ENCODE results near the gene KIF13A.
"Not testable (repeated sequence)": the region's sequence is repeated elsewhere in the genome, so short reads cannot be mapped to it uniquely, and the experiment has no call there.

KIF13A gene

GRCh38 chr6:17768881-17769280 lies 218.6 kb downstream of the KIF13A start:
- no peak for DNase-seq

GRCh38 chr6:17768388-17768787 lies 219.0 kb downstream of the KIF13A start:
- peak; percentile 22 for DNase-seq

- DNase-seq, result no peak
These were observed 224.8 kb downstream of the KIF13A start for GRCh38 chr6:17762651-17763050.

GRCh38 chr6:17758119-17758518 lies 229.3 kb downstream of the KIF13A start:
- DNase-seq, result no peak

GRCh38 chr6:17754254-17754653 lies 233.2 kb downstream of the KIF13A start:
- no peak for DNase-seq

GRCh38 chr6:17745324-17745723 lies 242.1 kb downstream of the KIF13A start:
- not testable (repeated sequence) for DNase-seq

GRCh38 chr6:17744757-17745308 lies 242.6 kb downstream of the KIF13A start:
- DNase-seq, result not testable (repeated sequence)

GRCh38 chr6:17744019-17744756 lies 243.2 kb downstream of the KIF13A start:
- no peak for DNase-seq

GRCh38 chr6:17741507-17741906 lies 245.9 kb downstream of the KIF13A start:
- no peak for DNase-seq

- DNase-seq, result no peak
These were observed 246.7 kb downstream of the KIF13A start for GRCh38 chr6:17740559-17741220.

- no peak for DNase-seq
These were observed 249.7 kb downstream of the KIF13A start for GRCh38 chr6:17737704-17738252.

- not testable (repeated sequence) for DNase-seq
These were observed 252.1 kb downstream of the KIF13A start for GRCh38 chr6:17735311-17735710.

- DNase-seq, result no peak
These were observed 257.2 kb downstream of the KIF13A start for GRCh38 chr6:17730078-17730704.

- DNase-seq, result no peak
These were observed 258.0 kb downstream of the KIF13A start for GRCh38 chr6:17729223-17730077.

GRCh38 chr6:17728551-17729222 lies 258.7 kb downstream of the KIF13A start:
- no peak for DNase-seq

GRCh38 chr6:17725083-17725482 lies 262.4 kb downstream of the KIF13A start:
- DNase-seq, result peak; percentile 45

GRCh38 chr6:17724341-17724740 lies 263.1 kb downstream of the KIF13A start:
- no peak for DNase-seq

GRCh38 chr6:17721671-17722070 lies 265.8 kb downstream of the KIF13A start:
- no peak for DNase-seq

GRCh38 chr6:17719323-17720041 lies 268.0 kb downstream of the KIF13A start:
- DNase-seq, result no peak

GRCh38 chr6:17716221-17716620 lies 271.2 kb downstream of the KIF13A start:
- DNase-seq, result no peak
